TTC549 (cell line): ENCODE data around the gene LRRC3C.

Source experiments
- FAIRE-seq: peaks from 2 replicates; lab custom pipeline; 2012; peaks lifted over from hg19 to GRCh38; lab: Jason Lieb, UNC

Gene LRRC3C

GRCh38 chr17:39950871-39951348 is 23.4 kb downstream of the LRRC3C start:
- FAIRE-seq = no peak

GRCh38 chr17:39951924-39952679 is 24.6 kb downstream of the LRRC3C start:
- FAIRE-seq = no peak

GRCh38 chr17:39952680-39953470 is 25.3 kb downstream of the LRRC3C start:
- no peak for FAIRE-seq

- FAIRE-seq = no peak
These were observed 25.9 kb downstream of the LRRC3C start for GRCh38 chr17:39953471-39953888.

GRCh38 chr17:39954876-39955275 is 27.3 kb downstream of the LRRC3C start:
- no peak for FAIRE-seq

- no peak for FAIRE-seq
These were observed 28.2 kb downstream of the LRRC3C start for GRCh38 chr17:39955726-39956225.

- no peak for FAIRE-seq
These were observed 33.1 kb downstream of the LRRC3C start for GRCh38 chr17:39960524-39961041.

GRCh38 chr17:39962642-39963220 is 35.2 kb downstream of the LRRC3C start, which contains the start of gene GSDMA:
Gene GSDMA, plus strand, starts transcription at chr17:39963004. Its CDS starts 2,684 bp downstream, at chr17:39965688.
- FAIRE-seq = no peak

GRCh38 chr17:39963829-39964228 is 36.3 kb downstream of the LRRC3C start:
- no peak for FAIRE-seq

- FAIRE-seq = no peak
These were observed 37.6 kb downstream of the LRRC3C start for GRCh38 chr17:39965017-39965699.

- no peak for FAIRE-seq
These were observed 39.2 kb downstream of the LRRC3C start for GRCh38 chr17:39966771-39967170.

- no peak for FAIRE-seq
These were observed 41.2 kb downstream of the LRRC3C start for GRCh38 chr17:39968761-39969160.

GRCh38 chr17:39969375-39969774 is 41.8 kb downstream of the LRRC3C start:
- no peak for FAIRE-seq

GRCh38 chr17:39970157-39970692 is 42.7 kb downstream of the LRRC3C start:
- no peak for FAIRE-seq

- FAIRE-seq = no peak
These were observed 43.6 kb downstream of the LRRC3C start for GRCh38 chr17:39971076-39971603.

- no peak for FAIRE-seq
These were observed 44.7 kb downstream of the LRRC3C start for GRCh38 chr17:39972271-39972670.

GRCh38 chr17:39973496-39973895 is 46.0 kb downstream of the LRRC3C start:
- FAIRE-seq = no peak

GRCh38 chr17:39974433-39974832 is 46.9 kb downstream of the LRRC3C start:
- no peak for FAIRE-seq

- FAIRE-seq = no peak
These were observed 48.3 kb downstream of the LRRC3C start for GRCh38 chr17:39975801-39976200.

GRCh38 chr17:39979016-39979670 is 51.6 kb downstream of the LRRC3C start:
- FAIRE-seq = no peak

GRCh38 chr17:39979893-39980350 is 52.4 kb downstream of the LRRC3C start:
- FAIRE-seq = no peak
